GM12891 (cell line): ENCODE measurements around the gene TH.

Source experiments
- POLR2A ChIP-seq: IDR thresholded peaks from 2 replicates; pipeline ENCODE4 v1.6.1; 2011; ENCODE audit warnings: low read depth, low read length, control low read depth
- TAF1 ChIP-seq: IDR thresholded peaks from 2 replicates; pipeline ENCODE4 v1.6.1; 2011; ENCODE audit warnings: low read depth, low read length, control low read depth

DNA sequence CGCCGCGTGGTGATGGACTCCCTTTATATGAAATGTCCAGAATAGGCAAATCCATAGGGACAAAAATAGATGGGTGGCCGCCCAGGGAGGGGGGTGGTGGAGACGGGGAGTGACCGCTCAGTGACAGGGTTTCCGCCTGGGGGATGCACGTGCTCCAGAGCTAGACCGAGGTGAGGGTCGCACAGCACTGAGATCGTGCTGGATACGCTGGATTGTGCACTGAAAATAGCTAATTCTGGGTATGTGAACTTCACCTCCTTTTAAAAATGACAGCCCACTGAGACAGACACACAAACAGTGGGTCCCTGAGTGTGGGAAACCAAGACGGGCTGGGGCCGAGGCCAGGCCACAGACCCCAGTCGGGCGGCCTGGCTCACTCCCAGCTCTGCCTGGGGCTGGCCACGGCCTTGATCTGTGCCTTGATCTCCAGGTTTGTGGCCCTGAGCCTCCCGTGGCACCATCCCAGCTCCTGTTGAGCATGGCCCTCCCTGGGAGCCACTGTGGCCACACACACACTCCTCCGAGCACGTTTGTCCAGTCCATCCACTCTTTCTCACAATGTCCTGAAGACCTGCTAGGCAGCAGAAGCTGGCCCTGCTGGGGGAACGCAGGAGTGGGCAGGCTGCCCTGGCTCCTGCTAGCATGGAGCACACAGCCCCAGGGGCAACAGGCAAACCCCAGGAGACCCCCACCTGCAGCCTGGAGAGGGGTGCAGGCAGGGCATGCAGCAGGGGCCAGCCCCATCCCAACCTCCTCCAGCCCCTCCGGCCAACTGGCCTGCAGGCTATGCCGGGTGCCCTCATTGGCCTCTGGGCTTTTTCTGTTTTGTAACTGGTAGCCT, 41.0 kb upstream of the TH start:
- TF ChIP-seq POLR2A (no peak), TAF1 (no peak)
